RWPE1 (cell line): ENCODE results near the gene HPS4.
A peak's percentile ranks its signal among the peaks of the same experiment; 100 is the strongest.

Experiments
- CTCF ChIA-PET: fragments of 350-600 bp; sonication (Branson Sonifier 250); formaldehyde crosslinking; extraction: SDS; loops from one replicate; lab custom pipeline; 2021; lab: Yijun Ruan, JAX
- POLR2A ChIA-PET: fragments of 400-600 bp; formaldehyde crosslinking; extraction: SDS; loops from one replicate; lab custom pipeline; 2020; ENCODE audit warnings: antibody characterized with exemption; ENCODE audit not compliant: low non-redundant PET; lab: Yijun Ruan, JAX
- DNase-seq: peaks from one replicate; pipeline ENCODE4 v3.0.0; 2012; ENCODE audit warnings: low spot score
- H3K27ac ChIP-seq: fragments of 450-650 bp; 2 replicates; pipeline ENCODE4 v1.5.1; 2017
- CTCF ChIP-seq: fragments of 450-650 bp; conservative IDR thresholded peaks from 2 replicates; pipeline ENCODE4 v1.5.1; 2017; ENCODE audit warnings: low read depth, mild to moderate bottlenecking

HPS4 gene

GRCh38 chr22:26483043-26483438 lies 542 bp downstream of the HPS4 start:
- POLR2A ChIA-PET, result interaction anchor here (1.1 kb wide), 1 partner anchor 12 kb away, joined by 3 read pairs; no protein-coding TSS in a partner anchor
- TF ChIP-seq CTCF, result no peak
- peak overlapping the region; percentile 84 for H3K27ac ChIP-seq

GRCh38 chr22:26482161-26482560 lies 1.4 kb downstream of the HPS4 start:
- TF ChIP-seq CTCF, result no peak
- H3K27ac ChIP-seq, result no peak overlapping the region
- no peak for DNase-seq
- ChIA-PET CTCF (interaction anchor here (0.6 kb wide), 1 partner anchor 1815 kb away, joined by 4 read pairs; no protein-coding TSS in a partner anchor), POLR2A (no interaction called here)

More at GRCh38 chr22:26483043-26483438, 542 bp downstream of the HPS4 start:
- DNase-seq, result no peak
- CTCF ChIA-PET, result no interaction called here

- CTCF ChIA-PET, result no interaction called here
- no peak for TF ChIP-seq CTCF
- POLR2A ChIA-PET, result no interaction called here
- no peak overlapping the region for H3K27ac ChIP-seq
- no peak for DNase-seq
These were observed 1.9 kb downstream of the HPS4 start for GRCh38 chr22:26481694-26482093.

- no peak overlapping the region for H3K27ac ChIP-seq
- TF ChIP-seq CTCF, result no peak
- ChIA-PET CTCF (no interaction called here), POLR2A (no interaction called here)
- DNase-seq, result no peak
These were observed 2.4 kb downstream of the HPS4 start for GRCh38 chr22:26481112-26481693.

- H3K27ac ChIP-seq, result peak overlapping the region; percentile 58
- no peak for TF ChIP-seq CTCF
- no peak for DNase-seq
- ChIA-PET CTCF (interaction anchor here (0.7 kb wide), 1 partner anchor 191 kb away, joined by 4 read pairs; no protein-coding TSS in a partner anchor), POLR2A (no interaction called here)
These were observed 3.0 kb downstream of the HPS4 start for GRCh38 chr22:26480611-26480932.

GRCh38 chr22:26479792-26480610 lies 3.6 kb downstream of the HPS4 start:
- POLR2A ChIA-PET, result no interaction called here
- TF ChIP-seq CTCF, result no peak
- no peak for DNase-seq
- CTCF ChIA-PET, result interaction anchor here (0.7 kb wide), 1 partner anchor 192 kb away, joined by 4 read pairs; no protein-coding TSS in a partner anchor
- peak overlapping the region; percentile 58 for H3K27ac ChIP-seq
